ENCODE measurements around the gene STRN4.
"Not testable (repeated sequence)": the region's sequence is repeated elsewhere in the genome, so short reads cannot be mapped to it uniquely, and the experiment has no call there.

Gene STRN4

GRCh38 chr19:46746281-46747057 is at the start of gene STRN4:
STRN4 (minus strand) TSS chr19:46746450; CDS start chr19:46746430, 20 bp downstream.
- DNase-seq (ENCODE audit: low read depth), result peak; percentile 55

DNA sequence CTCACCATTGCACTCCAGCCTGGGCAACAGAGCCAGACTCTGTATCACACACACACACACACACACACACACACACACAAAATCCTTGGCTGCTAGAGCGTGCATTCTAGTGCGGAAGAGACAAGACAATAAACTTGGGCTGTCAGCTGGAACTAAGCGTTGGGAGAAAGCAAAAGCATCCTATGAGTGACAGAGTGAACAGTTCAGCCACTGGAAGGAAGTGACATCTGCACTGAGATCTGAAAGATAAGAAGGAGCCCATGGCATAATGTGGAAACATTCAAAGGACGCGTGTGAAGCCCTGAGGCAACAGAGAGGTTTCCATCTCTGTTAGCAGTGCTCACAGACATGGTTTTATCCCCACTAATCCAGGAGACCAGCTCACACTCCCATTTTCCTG is 45.7 kb upstream of the STRN4 start:
- no peak for DNase-seq (ENCODE audit: low read depth)

DNA sequence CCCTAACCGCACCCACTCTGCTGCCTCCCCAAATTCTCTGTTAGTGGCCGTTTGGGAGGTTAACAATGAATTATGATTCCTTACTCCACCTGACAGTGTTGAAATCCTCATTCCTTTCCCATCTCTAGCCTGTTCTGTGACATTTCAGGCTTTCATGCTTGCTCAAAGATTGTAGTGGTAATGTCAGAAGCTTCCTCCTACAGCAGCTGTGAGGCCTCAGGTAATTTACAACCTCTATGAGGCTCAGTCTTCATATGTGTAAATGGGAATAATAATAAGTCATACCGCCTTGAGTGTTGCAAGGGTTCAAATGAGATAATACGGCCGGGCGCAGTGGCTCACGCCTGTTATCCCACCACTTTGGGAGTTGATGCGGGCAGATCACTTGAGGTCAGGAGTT is 43.1 kb upstream of the STRN4 start:
- DNase-seq (ENCODE audit: low read depth), result no peak

DNA sequence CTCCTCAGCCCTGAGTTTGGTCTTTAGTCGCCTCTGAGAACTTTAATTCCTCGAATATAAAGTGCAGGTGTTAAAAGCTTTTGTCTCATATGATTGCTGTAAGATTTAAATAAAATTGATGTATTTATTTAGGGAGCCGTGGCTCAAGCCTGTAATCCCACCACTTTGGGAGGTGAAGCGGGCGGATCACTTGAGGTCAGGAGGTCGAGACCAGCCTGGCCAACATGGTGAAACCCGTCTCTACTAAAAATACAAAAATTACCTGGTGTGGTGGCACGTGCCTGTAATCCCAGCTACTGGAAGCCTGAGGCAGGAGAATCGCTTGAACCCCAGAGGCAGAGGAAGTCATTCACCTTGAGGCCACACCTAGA is 42.7 kb upstream of the STRN4 start:
- no peak for DNase-seq (ENCODE audit: low read depth)

DNA sequence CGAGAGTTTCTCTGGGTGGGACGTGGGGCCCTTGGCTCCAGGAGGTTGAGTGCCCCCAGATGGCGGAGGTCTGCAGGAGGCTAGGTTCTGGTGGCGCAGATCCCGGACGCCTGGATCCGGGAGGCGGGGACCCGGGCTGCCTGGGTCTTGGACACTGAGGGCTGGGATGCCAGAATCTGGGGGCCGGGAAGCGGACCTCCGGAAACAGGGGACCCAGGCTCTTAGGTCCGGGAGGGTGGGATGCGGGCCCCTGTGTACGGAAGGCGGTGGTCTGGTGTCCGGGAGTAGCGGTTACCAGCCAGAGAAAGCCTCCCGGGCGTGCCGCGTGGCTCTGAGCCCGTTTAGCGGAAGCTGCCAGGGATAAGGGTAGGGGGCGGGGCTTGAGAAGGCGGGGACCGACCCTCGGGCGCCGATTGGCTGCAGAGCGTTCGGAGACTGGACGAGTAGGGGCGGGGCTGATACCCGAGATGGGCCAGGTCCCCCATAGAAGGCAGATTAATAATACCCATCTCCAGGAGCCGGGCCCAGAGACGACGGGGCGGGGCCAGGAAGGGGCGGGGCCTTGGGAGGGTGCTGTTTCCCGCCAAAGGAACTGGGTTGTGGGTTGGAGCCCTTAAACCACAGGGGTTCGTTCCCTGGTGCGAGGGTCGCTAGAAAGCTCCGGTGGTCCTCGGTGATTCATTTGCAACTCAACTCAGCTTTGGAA is 42.2 kb upstream of the STRN4 start, which contains the start of gene SLC1A5:
Gene SLC1A5, minus strand, starts transcription at position 333 of the 706 bp plus-strand sequence. CDS start 629 bp downstream, outside the sequence.
- peak; percentile 96 for DNase-seq (ENCODE audit: low read depth)

DNA sequence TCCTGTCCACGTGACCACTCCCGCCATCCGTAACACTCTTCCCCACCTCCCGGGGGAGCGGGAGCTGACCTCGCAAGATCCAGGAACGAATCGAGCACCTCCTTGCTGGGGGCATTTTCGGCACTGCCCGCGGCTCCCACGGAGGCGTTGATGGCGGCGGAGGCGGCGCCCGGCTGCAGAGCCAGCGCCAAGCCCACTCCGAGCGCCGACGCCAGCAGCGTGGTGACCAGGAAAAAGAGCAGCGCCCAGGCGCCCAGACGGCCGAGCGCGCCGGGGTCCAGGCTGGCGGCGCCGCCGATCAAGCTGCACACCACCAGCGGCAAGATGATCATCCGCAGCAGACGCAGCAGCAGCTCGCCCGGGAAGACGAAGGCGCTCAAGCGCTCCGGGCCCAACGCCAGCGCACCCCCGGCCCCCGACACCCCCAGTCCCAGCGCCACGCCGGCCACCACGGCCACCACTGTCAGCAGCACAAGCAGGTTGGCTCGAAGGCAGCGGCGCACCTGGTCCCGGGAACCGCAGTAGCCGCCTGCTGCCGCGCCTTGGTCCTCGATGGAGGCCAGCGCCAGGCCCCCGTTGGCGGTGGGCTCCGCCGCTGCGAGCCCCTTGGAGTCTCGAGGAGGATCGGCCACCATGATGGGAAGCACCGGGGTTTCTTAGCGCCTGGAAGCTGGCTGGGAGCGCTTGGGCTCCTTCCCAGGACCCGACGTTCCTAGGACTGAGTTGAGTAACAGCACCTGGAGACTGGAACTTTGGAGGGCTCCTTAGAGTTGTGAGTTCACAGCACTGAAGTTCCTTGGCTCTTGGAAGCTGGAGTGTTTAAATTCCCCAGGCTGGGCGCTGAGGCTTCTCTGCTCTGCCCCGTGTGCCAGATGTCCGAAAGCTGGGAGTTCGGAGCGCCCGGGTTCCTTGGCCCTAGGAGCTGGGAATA is 41.3 kb upstream of the STRN4 start:
- DNase-seq (ENCODE audit: low read depth), result peak; percentile 33

GRCh38 chr19:46787040-46787330 is 40.7 kb upstream of the STRN4 start:
- DNase-seq (ENCODE audit: low read depth), result no peak

- DNase-seq (ENCODE audit: low read depth), result peak; percentile 67
Measured at GRCh38 chr19:46786236-46787039, 40.2 kb upstream of the STRN4 start.

- DNase-seq (ENCODE audit: low read depth), result no peak
Measured at GRCh38 chr19:46785980-46786235, 39.7 kb upstream of the STRN4 start.

DNA sequence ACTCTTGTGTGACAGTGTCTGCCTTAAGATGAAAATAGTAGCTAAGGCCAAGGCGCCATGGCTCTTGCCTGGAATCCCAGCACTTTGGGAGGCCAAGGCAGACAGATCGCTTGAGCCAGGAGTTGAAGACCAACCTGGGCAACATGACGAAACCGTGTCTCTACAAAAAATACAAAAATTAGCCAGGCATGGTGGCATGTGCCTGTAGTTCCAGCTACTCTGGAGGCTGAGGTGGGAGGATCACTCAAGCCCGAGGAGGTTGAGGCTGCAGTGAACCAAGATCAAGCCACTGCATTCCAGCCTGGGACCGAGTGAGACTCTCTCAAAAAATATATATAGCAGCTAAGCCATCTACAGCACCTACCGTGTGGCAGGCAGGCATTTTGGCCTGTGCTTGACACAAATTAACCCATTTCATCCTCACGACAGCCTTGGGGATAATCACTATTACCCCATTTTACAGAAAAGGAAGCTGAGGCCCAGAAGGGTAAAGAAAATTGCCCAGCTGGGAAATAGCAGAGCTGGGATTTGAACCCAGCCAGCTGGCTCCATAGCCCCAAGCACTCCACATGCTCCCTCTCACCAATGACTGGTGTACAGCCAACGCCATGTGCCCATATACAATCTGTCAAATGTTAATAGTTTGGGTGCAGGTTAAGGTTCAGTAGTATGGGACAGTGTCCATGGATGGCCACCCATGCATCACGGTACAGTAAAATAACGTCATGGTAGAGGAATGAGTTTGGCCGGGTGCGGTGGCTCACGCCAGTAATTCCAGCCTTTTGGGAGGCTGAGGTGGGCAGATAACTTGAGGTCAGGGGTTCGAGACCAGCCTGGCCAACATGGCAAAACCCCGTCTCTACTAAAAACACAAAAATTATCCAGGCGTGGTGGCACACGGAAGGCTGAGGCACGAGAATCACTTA is 39.1 kb upstream of the STRN4 start:
- DNase-seq (ENCODE audit: low read depth), result no peak

DNA sequence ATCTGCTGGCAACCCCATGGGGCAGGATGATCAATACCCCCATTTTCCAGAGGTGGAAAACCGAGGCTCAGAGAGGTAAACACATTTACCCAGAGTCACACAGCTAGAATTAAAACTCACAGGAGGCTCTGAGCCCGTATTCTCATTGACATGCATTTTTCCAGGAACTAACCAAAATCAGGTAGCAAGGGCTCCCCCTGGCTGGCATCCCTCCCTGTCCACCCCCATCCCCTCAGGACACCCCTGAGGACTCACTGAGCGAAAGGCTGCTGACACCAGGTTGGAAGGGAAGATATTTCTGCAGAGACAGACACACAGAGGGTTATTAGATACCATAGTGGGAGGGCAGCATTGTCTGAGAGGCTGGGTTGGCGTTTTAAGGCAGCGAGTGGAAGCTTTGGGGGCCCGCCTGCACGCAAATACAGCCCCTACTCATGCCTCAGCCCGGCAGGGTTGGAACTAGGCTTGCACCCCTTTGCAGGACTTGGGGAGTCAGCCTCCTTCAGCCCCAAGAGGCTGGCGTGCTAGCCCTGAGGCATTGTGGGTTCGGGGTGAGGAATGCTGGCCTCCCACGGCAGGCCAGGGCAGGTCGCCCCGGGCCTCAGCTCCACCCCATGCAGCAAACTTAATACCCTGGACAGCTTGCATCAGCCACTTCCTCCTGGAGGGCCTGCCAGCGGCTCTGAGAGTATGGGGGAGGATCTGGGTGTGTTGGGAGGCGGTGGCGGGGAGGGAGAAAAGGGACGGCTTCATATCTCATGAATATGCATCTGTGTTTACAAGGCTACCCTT is 38.2 kb upstream of the STRN4 start:
- DNase-seq (ENCODE audit: low read depth), result peak; percentile 18

DNA sequence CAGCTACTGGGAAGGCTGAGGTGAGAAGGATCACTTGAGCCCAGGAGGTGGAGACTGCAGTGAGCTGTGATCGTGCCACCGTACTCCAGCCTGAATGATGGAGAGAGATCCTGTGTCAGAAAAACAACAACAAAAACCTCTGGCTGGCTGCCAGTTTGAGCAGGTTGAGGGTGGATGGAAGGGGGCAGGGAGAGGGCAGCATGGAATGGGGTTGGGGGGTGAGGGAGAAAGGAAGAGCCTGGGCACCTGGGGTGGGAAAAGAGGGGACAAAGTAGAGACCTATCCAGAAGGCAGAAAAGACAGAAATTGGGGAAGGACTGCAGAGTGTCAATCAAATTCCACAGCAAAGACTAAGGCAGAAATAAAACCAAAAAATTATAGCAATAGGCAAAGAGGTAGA is 37.4 kb upstream of the STRN4 start:
- no peak for DNase-seq (ENCODE audit: low read depth)

DNA sequence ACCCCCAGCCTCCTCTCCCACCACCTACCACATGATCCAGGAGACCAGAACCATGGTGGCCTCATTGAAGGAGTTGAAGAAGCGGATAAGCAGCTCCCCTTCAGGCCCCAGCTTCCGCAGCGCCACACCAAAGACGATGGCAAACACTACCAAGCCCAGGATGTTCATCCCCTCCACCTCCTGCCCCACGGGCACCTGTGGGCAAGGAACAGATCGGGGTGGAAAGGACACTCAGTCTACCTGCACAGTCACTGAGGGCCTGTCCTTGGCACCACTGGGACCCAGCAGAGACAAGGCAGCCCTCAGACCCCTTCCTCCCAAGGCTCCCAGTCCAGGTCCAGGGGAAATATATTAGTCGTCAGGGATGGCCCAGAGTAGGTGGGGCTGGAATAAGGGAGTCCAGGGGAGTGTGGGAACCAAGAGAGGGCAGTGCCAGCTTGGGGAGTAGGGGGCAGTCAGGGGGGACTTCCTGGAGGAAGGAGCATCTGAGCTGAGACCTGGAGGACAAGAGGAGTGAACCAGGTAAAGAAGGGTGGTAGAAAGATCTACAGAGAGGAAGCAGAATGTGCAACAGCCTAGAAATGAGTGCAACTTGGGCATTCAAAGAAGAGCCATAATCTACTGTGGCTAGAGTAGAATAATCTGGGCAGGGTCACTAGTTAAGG is 36.2 kb upstream of the STRN4 start:
- no peak for DNase-seq (ENCODE audit: low read depth)

DNA sequence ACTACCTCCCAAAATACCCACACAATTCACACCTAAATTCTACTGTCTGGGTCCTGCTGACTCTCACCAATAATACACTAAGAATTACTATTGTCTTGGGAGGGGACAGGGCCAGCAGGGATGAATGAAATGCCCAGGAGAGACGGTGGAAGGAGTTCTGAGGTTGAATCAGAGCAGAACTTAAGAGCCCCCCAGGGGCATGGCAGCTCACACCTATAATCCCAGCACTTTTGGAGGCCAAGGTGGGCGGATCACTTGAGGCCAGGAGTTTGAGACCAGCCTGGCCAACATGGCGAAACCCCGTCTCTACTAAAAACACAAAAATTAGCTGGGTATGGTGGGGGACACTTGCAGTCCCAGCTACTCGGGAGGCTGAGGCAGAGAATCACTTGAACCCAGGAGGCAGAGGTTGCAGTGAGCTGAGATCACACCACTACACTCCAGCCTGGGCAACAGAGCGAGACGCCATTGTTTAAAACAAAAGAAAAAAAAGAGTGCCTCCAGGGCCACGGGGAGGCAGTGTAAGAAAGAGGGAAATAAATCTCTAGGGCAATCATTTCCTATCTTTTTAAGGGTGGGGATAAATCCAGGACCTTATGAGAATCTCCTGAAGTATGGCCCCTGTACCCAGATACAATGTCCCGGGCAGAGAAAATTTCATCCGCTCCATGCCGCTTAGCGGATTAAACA is 31.9 kb upstream of the STRN4 start:
- not testable (repeated sequence) for DNase-seq (ENCODE audit: low read depth)

- no peak for DNase-seq (ENCODE audit: low read depth)
Measured at GRCh38 chr19:46776927-46777911, 31.0 kb upstream of the STRN4 start.

- DNase-seq (ENCODE audit: low read depth), result no peak
Measured at GRCh38 chr19:46775642-46776258, 29.5 kb upstream of the STRN4 start.

DNA sequence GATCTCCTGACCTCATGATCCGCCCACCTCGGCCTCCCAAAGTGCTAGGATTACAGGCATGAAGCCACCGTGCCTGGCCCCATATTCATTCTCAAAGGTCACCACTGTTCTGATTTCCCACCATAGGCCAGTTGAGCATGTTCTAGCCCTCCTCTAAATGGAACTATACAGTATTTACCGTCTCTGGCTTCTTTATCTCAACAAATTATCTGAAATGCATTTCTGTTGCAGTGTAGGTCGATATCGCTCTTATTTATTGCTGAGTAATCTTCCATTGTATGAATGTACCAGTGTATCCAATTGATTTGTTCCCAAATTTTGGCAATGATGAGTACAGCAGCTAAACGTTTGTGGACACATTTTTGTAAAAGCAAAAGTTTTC is 26.8 kb upstream of the STRN4 start:
- DNase-seq (ENCODE audit: low read depth), result no peak

Data from activated T-cell treated with anti-CD3 and anti-CD28 coated beads for 1 hour (primary cell).